DMS153 treated with DMSO at 0.1 percent for 48 hours (cell line): ENCODE data around the gene MC1R.

Experiments used
- DNase-seq: peaks from one replicate; lab custom pipeline; 2025; ENCODE audit not compliant: unreplicated experiment; lab: John Stamatoyannopoulos, UW

MC1R gene

GRCh38 chr16:89895482-89896250 is 23.0 kb upstream of the MC1R start:
- DNase-seq: no peak

GRCh38 chr16:89897204-89897603 is 21.5 kb upstream of the MC1R start:
- DNase-seq: no peak

- DNase-seq: no peak
Measured at GRCh38 chr16:89898201-89898967, 20.3 kb upstream of the MC1R start.

GRCh38 chr16:89899879-89900481 is 18.7 kb upstream of the MC1R start:
- DNase-seq: no peak

- no peak for DNase-seq
Measured at GRCh38 chr16:89900885-89901284, 17.8 kb upstream of the MC1R start.

- DNase-seq: no peak
Measured at GRCh38 chr16:89902980-89903379, 15.7 kb upstream of the MC1R start.

GRCh38 chr16:89903908-89904515 is 14.7 kb upstream of the MC1R start:
- DNase-seq: no peak

- no peak for DNase-seq
Measured at GRCh38 chr16:89904606-89905510, 13.8 kb upstream of the MC1R start.

GRCh38 chr16:89905511-89906139 is 13.0 kb upstream of the MC1R start:
- no peak for DNase-seq

- DNase-seq: no peak
Measured at GRCh38 chr16:89906140-89907025, 12.3 kb upstream of the MC1R start.

GRCh38 chr16:89907055-89907814 is 11.4 kb upstream of the MC1R start:
- no peak for DNase-seq

- DNase-seq: no peak
Measured at GRCh38 chr16:89908236-89908635, 10.4 kb upstream of the MC1R start.

- DNase-seq: no peak
Measured at GRCh38 chr16:89909777-89910716, 8.6 kb upstream of the MC1R start.

GRCh38 chr16:89910717-89911354 is 7.8 kb upstream of the MC1R start:
- DNase-seq: no peak

- no peak for DNase-seq
Measured at GRCh38 chr16:89911375-89911774, 7.3 kb upstream of the MC1R start.

GRCh38 chr16:89912143-89912542 is 6.5 kb upstream of the MC1R start:
- DNase-seq: no peak

- DNase-seq: no peak
Measured at GRCh38 chr16:89912627-89913026, 6.0 kb upstream of the MC1R start.
